ENCODE results near the gene AKT2.
"Not testable (repeated sequence)": the region's sequence is repeated elsewhere in the genome, so short reads cannot be mapped to it uniquely, and the experiment has no call there.

The AKT2 gene

DNA sequence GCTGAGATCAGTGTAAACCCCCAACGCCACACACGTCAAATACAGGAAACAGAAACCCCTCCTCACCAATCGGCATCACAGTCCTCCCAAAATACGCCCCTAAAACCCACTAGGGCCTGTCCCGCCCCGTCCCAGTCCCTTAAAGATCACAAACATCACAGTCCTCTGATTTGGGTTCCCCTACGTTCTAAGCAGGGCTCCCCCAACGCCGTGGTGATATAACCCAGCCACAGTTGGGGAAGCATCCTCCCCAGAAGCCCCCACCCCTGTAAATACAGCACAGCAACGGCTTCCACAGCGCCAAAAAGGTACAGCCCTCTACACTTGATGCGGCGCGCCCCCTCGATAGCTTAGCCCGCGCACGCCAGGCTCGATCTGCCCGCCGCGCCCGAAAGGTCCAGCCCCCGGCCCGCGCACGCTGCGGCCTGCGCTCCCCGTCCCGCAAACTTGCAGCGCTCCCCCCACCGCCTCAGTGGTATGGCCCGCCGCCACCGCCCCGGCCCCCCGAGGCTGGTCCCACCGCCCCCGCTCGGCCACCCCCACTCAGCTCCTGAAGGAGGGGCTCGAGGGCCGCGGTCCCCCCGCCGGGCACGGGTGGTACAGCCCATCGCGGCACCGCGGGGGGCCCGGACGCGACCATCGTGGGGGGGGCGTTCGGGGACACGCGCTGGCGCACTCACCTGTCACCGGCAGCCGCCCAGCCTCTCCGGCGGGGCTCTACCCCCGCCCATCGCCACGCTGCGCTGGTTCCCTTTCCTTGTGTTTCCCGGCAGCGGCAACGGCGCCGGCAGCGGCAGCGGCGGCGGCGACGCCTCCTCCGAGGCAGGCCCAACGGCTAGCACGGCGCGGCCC is at the start of gene AKT2:
AKT2 (minus strand) TSS at position 845 of the 852 bp plus-strand sequence. CDS start 20,078 bp downstream, outside the sequence.
- Mint-ChIP-seq H3K27me3 (no peaks in the 10 kb centered on the region), H3K36me3 (no peaks in the 10 kb centered on the region), H3K4me1 (peaks cover 59% of the 10 kb centered on the region), H3K9me3 (no peaks in the 10 kb centered on the region), H3K4me3 (peak within 1 kb of the TSS; percentile 96), H3K27ac (peak within 1 kb of the TSS; percentile 93)

DNA sequence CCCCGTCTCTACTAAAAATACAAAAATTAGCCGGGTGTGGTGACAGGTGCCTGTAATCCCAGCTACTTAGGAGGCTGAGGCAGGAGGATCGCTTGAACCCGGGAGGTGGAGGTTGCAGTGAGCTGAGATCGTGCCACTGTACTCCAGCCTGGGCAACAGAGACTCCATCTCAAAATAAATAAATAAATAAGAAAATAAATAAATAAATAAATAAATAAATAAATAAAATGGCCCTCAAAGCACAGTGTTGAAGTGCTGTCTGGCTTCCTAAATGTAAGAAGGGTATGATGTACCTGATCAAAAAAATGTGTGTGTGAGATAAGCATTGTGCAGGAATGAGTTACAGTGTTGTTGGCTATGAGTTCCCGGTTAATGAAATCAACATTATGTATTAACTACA is 47.9 kb upstream of the AKT2 start:
- H3K4me1 Mint-ChIP-seq, H3K9me3 Mint-ChIP-seq, H3K27ac Mint-ChIP-seq, H3K36me3 Mint-ChIP-seq, H3K4me3 Mint-ChIP-seq, H3K27me3 Mint-ChIP-seq: not testable (repeated sequence)

DNA sequence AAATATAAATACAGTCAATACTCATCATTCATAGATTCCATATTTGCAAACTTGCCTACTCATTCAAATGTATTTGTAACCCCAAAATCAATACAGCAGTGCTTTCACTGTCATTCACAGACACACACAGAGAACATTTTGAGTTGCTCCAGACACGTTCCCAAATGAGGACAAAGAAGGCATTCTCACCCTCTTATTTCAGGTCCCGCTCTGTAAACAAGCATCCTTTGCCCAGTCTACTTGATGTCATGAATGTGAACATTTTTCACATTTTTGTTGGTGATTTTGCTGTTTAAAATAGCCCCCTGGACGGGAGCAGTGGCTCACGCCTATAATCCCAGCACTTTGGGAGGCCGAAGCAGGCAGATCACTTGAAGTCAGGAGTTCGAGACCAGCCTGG is 47.5 kb upstream of the AKT2 start:
- H3K4me1 Mint-ChIP-seq: no peaks in the 10 kb centered on the region
- H3K36me3 Mint-ChIP-seq: peaks cover 1% of the 10 kb centered on the region
- no peaks in the 10 kb centered on the region for H3K27me3 Mint-ChIP-seq
- H3K9me3 Mint-ChIP-seq: no peaks in the 10 kb centered on the region
- no peak overlapping the region for H3K27ac Mint-ChIP-seq
- no peak overlapping the region for H3K4me3 Mint-ChIP-seq

DNA sequence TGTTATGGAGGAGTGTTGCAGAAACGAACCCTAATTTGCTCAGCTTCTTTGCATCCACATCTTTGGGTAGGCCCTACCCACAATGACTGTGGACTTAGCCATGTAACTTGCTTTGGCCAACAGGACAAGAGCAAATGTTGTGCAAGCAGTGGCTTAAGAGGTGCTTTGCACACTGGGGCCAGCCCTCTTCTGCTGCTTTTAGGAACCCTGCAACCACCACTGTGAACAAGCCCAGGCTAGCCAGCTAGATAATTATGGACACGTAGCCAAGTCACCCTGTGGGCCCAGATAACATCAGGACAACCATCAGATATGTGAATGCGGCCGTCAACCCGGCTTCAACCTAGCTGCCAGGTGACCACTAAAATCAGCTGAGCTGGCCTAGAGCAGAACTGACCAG is 45.9 kb upstream of the AKT2 start:
- Mint-ChIP-seq H3K4me1 (no peaks in the 10 kb centered on the region), H3K36me3 (peaks cover 1% of the 10 kb centered on the region), H3K27ac (no peak overlapping the region), H3K27me3 (no peaks in the 10 kb centered on the region), H3K4me3 (no peak overlapping the region), H3K9me3 (no peaks in the 10 kb centered on the region)

DNA sequence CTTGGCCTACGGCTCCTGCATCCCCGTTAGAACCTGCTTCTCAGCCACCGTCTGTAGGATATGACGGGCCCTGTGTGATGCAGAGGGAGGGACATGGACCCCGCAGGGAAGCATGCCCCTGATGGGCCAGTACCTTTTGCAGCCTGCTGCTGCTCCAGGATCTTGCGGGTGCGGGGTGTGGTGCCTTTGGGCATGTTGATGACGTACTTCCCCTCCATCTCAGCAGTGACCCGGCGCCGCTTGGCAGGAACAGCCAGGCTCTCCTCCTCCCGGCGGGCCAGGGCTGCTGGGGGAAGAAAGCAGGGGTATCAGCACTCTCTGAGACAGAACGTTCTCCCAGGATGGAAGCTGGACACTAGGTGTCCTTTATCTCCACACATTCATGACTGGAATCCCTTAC is 41.1 kb upstream of the AKT2 start:
- H3K36me3 Mint-ChIP-seq: peaks cover 8% of the 10 kb centered on the region
- H3K4me1 Mint-ChIP-seq: no peaks in the 10 kb centered on the region
- no peaks in the 10 kb centered on the region for H3K9me3 Mint-ChIP-seq
- H3K27ac Mint-ChIP-seq: no peak overlapping the region
- H3K4me3 Mint-ChIP-seq: no peak overlapping the region
- no peaks in the 10 kb centered on the region for H3K27me3 Mint-ChIP-seq

DNA sequence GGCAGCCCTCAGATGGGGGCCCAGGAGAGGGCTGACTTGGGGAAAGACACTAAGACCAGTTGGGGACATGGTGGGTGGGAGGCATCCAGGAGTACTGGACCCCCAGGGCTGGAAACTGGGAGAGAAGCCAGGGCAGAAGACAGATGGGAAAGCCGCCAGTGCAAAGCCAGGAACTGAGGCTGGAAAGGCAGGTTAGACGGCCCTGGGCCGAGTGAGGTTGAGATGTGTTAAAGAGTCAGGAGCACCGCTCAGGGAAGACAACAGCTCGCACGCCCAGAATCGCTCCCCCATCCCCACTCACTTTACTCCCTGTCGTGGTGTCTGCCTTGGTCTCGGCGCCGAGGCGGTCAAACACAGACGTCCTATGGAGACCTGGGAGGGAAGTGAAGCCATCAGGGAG is 38.6 kb upstream of the AKT2 start:
- peaks cover 12% of the 10 kb centered on the region for H3K36me3 Mint-ChIP-seq
- no peaks in the 10 kb centered on the region for H3K27me3 Mint-ChIP-seq
- no peaks in the 10 kb centered on the region for H3K9me3 Mint-ChIP-seq
- no peak overlapping the region for H3K27ac Mint-ChIP-seq
- H3K4me3 Mint-ChIP-seq: no peak overlapping the region
- no peaks in the 10 kb centered on the region for H3K4me1 Mint-ChIP-seq

DNA sequence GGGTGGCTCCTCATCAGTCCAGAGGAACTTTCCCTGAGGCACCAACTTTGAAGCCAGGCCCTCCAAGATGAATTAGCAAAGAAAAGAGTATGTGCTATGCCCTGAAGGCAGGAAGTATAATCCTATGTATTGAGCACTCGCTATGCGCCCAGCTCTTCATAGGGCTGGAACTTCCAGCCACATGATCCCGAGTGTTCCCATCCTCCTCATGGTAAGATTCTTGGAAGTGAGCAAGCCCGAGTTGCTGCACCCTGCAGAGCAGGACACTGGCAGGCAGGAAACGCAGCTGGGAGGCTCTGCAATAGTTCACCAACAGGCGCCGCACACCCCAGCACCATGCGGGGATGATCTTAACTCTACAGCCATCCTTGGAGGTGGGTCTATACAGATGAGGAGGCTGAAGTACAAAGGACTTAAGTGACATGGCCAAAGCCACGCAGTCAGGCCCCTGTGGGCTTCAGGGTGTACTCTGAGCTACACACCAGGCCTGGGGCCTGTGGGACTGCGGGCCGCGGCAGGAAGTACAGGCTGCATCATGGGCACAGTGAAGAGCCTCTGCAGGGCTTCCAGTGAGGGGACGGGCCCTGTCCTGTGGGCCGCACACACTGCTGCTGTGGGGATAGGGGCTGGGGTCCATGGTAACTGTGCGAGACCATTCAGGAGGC is 37.9 kb upstream of the AKT2 start:
- no peaks in the 10 kb centered on the region for H3K27me3 Mint-ChIP-seq
- H3K27ac Mint-ChIP-seq: no peak overlapping the region
- no peaks in the 10 kb centered on the region for H3K9me3 Mint-ChIP-seq
- peaks cover 12% of the 10 kb centered on the region for H3K36me3 Mint-ChIP-seq
- H3K4me1 Mint-ChIP-seq: no peaks in the 10 kb centered on the region
- H3K4me3 Mint-ChIP-seq: no peak overlapping the region

DNA sequence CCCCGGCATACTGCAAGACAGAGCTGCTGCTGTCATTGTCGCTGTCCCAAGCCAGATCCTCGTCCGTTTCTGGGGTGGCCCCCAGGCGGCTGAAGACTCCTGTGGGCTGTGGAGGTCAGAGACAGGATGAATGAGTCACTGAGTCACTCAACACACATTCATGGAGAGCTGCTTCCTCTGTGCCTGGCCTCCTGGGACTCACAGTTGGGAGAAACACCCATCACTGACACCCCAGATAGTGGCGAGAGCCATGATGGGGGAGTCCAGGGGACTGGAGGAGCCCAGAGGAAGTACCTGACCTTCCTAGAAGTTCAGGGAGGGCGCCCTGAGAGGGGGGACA is 37.1 kb upstream of the AKT2 start:
- Mint-ChIP-seq H3K27me3 (no peaks in the 10 kb centered on the region), H3K4me1 (no peaks in the 10 kb centered on the region), H3K27ac (no peak overlapping the region), H3K4me3 (no peak overlapping the region), H3K9me3 (no peaks in the 10 kb centered on the region), H3K36me3 (peaks cover 12% of the 10 kb centered on the region)

DNA sequence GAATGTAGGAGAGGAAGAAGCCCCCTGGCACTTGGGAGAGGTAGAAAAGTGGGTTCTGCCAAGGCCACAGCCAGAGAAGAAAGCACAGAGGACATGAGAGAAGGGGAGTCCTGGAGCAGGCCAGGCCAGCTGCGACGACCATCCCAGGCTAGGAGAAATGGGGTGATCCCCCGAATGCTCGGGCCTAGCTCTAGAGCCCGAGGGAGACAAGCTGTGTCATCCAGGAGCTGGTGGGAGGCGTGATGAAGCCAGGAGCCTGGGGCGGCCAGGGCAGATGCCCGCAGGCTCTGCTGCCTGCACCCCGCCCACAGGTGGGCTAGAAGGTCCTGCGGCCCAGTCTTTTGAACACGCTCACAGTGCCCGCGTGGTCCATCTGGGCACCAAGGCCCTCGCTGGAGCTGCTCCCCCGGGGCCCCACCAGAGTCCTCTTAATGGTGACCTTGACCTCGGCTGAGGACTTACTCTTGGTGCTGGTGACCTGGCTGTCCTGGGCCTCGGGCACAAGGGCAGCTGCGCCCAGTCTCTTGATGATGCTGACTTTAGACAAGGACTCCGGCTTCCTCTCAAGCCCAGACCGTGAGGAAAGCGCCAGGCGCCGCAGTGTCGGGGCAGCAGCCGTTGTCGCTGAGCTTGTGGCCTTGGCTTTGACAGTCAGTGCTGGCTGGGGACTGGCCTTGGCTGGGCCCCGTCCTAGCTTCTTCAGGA is 36.6 kb upstream of the AKT2 start:
- Mint-ChIP-seq H3K27me3 (no peaks in the 10 kb centered on the region), H3K4me1 (no peaks in the 10 kb centered on the region), H3K36me3 (peaks cover 12% of the 10 kb centered on the region), H3K9me3 (no peaks in the 10 kb centered on the region), H3K27ac (no peak overlapping the region), H3K4me3 (no peak overlapping the region)

DNA sequence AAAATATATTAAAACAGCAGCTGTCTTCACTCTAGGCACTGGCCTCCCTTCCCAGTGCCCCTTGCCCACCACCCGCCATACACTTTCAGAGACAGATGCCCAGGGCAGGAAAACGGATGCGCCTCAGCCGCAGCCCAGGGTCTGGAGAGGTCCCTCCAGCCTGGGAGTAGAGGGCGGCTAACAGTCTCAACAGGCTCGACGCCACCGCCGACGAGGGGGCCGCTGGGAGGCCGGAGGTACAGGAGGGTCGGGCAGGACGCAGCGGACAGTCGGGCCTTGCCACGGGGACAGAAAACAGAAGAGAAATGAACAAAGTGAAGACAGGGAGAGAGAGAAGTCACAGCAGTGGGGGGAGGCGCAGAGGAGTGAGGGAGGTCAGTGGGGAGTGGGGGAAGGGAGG is 35.9 kb upstream of the AKT2 start:
- Mint-ChIP-seq H3K4me1 (no peaks in the 10 kb centered on the region), H3K9me3 (no peaks in the 10 kb centered on the region), H3K36me3 (peaks cover 12% of the 10 kb centered on the region), H3K27me3 (no peaks in the 10 kb centered on the region), H3K4me3 (no peak overlapping the region), H3K27ac (no peak overlapping the region)

DNA sequence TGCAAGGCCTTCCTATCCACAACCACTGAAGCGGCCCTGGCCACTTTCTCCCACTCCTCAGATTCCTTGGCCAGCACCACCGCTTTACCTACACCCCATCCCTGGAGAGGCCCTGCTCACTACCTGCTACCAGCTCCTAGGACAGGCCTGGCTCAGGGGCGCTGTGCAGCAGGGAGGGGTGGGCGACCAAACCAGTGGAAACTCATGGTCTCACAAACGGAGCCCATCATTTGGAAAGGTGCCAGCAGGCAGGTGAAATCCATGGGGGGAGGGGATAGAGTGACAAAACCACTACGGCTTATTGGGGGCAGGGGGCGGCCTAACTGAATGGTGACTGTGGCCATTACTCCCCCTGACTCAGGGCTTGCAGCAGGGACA is 35.4 kb upstream of the AKT2 start:
- no peaks in the 10 kb centered on the region for H3K27me3 Mint-ChIP-seq
- H3K4me1 Mint-ChIP-seq: no peaks in the 10 kb centered on the region
- H3K9me3 Mint-ChIP-seq: no peaks in the 10 kb centered on the region
- no peak overlapping the region for H3K4me3 Mint-ChIP-seq
- no peak overlapping the region for H3K27ac Mint-ChIP-seq
- peaks cover 12% of the 10 kb centered on the region for H3K36me3 Mint-ChIP-seq

DNA sequence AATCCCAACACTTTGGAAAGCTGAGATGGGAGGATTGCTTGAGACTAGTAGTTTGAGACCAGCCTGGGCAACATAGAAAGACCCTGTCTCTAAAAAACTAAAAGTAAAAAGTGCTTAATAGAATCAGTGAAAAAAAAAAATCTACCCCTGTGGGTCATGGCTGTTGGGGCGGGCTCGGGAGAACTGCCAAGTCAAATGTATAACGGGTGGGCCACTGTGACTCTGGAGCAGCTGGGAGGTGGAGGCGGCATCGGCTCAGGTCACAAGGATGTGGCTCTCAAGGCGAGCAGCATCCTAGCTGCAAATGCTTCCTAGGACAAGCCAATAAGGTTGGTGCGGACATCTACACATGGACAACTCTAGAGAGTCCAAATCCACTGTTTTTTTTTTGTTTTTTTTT is 32.2 kb upstream of the AKT2 start:
- no peak overlapping the region for H3K4me3 Mint-ChIP-seq
- peaks cover 4% of the 10 kb centered on the region for H3K36me3 Mint-ChIP-seq
- no peaks in the 10 kb centered on the region for H3K4me1 Mint-ChIP-seq
- H3K9me3 Mint-ChIP-seq: no peaks in the 10 kb centered on the region
- H3K27me3 Mint-ChIP-seq: no peaks in the 10 kb centered on the region
- no peak overlapping the region for H3K27ac Mint-ChIP-seq

DNA sequence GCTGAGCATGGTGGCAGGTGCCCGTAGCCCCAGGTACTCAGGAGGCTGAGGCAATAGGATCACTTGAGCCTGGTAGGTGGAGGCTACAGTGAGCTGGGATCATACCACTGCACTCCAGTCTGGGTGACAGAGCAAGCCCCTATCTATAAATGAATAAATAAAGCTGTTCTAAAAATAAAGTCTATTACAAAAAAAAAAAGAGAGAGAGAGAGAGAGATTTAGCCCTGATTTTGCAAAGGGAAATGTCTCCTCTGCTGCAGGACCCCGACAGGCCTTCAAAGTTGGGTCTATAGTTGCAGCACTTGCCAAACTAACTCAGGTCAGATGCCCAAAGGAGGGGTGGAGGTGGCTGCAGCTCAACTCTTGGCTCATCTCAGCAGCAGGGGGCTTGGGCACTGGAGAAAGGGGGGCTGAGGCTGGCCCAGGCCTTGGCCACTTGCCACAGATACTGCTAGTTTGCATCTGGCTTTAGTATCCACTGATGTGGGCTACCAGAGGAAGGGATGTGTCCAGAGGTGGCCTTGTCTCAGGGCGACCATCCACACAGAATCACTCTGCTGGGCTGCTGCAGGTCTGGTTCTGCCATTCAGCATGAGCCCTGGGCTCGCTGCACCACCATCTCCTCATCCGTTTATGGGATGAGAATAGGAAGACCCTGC is 30.8 kb upstream of the AKT2 start:
- no peaks in the 10 kb centered on the region for H3K27me3 Mint-ChIP-seq
- H3K4me3 Mint-ChIP-seq: no peak overlapping the region
- H3K4me1 Mint-ChIP-seq: no peaks in the 10 kb centered on the region
- no peaks in the 10 kb centered on the region for H3K9me3 Mint-ChIP-seq
- no peak overlapping the region for H3K27ac Mint-ChIP-seq
- peaks cover 4% of the 10 kb centered on the region for H3K36me3 Mint-ChIP-seq

DNA sequence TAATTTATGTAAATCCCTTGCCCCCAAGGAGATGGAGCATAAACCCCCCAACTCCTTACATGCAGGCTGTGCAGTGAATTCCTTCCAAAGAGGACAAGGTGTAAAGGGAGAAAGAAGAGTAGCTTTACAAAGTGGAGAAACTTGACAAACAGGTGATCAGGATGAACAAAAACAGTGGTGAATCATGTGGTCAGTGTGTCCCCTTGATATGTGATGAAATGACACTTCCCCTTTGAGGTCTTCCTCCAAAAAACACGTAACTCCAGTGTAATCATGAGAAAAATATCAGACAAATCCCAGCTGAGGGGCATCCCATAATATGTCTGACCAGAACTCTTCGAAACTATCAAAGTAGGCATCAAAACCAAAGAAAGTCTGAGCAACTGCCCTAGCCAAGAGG is 29.5 kb upstream of the AKT2 start:
- H3K36me3 Mint-ChIP-seq: no peaks in the 10 kb centered on the region
- H3K4me1 Mint-ChIP-seq: no peaks in the 10 kb centered on the region
- H3K27ac Mint-ChIP-seq: no peak overlapping the region
- H3K4me3 Mint-ChIP-seq: no peak overlapping the region
- no peaks in the 10 kb centered on the region for H3K9me3 Mint-ChIP-seq
- H3K27me3 Mint-ChIP-seq: no peaks in the 10 kb centered on the region

DNA sequence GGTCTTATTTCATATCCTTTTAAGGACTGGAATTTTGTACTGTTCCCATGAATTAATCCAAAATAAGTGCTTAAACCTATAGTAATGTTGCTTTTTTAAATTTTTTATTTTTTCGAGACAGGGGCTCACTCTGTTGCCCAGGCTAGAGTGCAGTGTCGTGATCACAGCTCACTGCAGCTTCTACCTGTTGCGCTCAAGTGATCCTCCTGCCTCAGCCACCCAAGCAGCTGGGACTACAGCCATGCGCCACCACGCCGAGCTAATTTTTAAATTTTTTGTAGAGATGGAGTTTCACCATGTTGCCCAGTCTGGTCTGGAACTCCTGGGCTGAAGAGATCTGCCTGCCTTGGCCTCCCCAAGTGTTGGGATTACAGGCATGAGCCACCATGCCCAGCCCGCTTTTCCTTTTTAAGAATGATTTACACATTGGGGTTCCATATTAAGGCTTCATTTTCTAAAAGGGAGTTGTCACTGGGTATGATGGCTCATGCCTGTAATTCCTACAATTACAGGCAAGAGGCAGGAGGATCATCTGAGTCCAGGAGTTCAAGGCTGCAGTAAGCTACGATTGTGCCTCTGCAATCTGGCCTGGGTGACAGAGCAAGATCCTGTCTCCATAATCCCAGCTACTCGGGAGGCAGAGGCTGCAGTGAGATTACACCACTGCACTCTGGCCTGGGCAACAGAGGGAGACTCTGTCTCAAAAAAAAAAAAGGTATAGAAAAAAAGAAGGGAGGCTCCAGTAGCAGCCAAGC is 28.3 kb upstream of the AKT2 start:
- Mint-ChIP-seq H3K9me3 (no peaks in the 10 kb centered on the region), H3K4me1 (no peaks in the 10 kb centered on the region), H3K27me3 (no peaks in the 10 kb centered on the region), H3K36me3 (no peaks in the 10 kb centered on the region), H3K27ac (no peak overlapping the region), H3K4me3 (no peak overlapping the region)

All from activated naive CD4-positive, alpha-beta T cell treated with anti-CD3 and anti-CD28 coated beads, Interleukin-2, amount 50 U/mL, for 24 hours (primary cell).